PC-9 (cell line): ENCODE measurements around the gene ITIH3. TPM values are rescaled to one million over a fixed set of nuclear protein-coding genes. Genes with fewer than 3 reads are reported as not detected.

Source experiments
- BruUV-seq: library from RNA; stranded (reverse); fragments of 400-500 nt; replicated peaks from 2 replicates; lab custom pipeline; 2021; lab: Mats Ljungman, UMichigan
- CTCF ChIA-PET: fragments of 300-600 bp; sonication (Branson Sonifier 250); formaldehyde crosslinking; loops from one replicate; lab custom pipeline; 2022; ENCODE audit warnings: antibody characterized with exemption; lab: Charles Lee
- POLR2A ChIA-PET: fragments of 300-600 bp; sonication (Branson Sonifier 250); formaldehyde crosslinking; loops from one replicate; lab custom pipeline; 2022; ENCODE audit warnings: antibody characterized with exemption; ENCODE audit not compliant: unreplicated experiment; lab: Charles Lee
- DNase-seq, 2 experiments: peaks; one replicate each; pipeline versions ENCODE4 v3.0.0 to v3.0.0-alpha.2; 2015 to 2022; ENCODE audit warnings: mixed read lengths in 1 of 2
- H2AFZ ChIP-seq: fragments of 200-600 bp; sonication (generic); 2 replicates; pipeline ENCODE4 v1.8.1; 2017; ENCODE audit warnings: antibody characterized with exemption
- H3F3A ChIP-seq: fragments of 200-600 bp; sonication (generic); 2 replicates; pipeline ENCODE4 v1.8.1; 2017; ENCODE audit warnings: antibody characterized with exemption, mild to moderate bottlenecking, low read depth; ENCODE audit not compliant: insufficient read depth
- H3K27ac ChIP-seq: fragments of 200-600 bp; sonication (generic); 2 replicates; pipeline ENCODE4 v1.6.1; 2016; ENCODE audit warnings: mixed run types
- H3K27me3 ChIP-seq: fragments of 200-600 bp; sonication (generic); 2 replicates; pipeline ENCODE4 v1.6.1; 2016; ENCODE audit warnings: low read depth, mixed run types; ENCODE audit not compliant: insufficient read depth
- H3K36me3 ChIP-seq: fragments of 200-600 bp; sonication (generic); 2 replicates; pipeline ENCODE4 v1.6.1; 2016; ENCODE audit warnings: low read depth, mixed run types
- H3K4me1 ChIP-seq: fragments of 200-600 bp; sonication (generic); replicated peaks from 2 replicates; pipeline ENCODE4 v1.6.1; 2016; ENCODE audit warnings: mixed run types; ENCODE audit not compliant: insufficient read depth
- H3K4me2 ChIP-seq: fragments of 200-600 bp; sonication (generic); 2 replicates; pipeline ENCODE4 v1.6.1; 2017; ENCODE audit warnings: mixed run types
- H3K4me3 ChIP-seq: fragments of 200-600 bp; sonication (generic); 2 replicates; pipeline ENCODE4 v1.6.1; 2016; ENCODE audit warnings: mixed run types
- H3K79me2 ChIP-seq: fragments of 200-600 bp; sonication (generic); 2 replicates; pipeline ENCODE4 v1.6.1; 2017; ENCODE audit warnings: low read depth, mixed run types
- H3K9me2 ChIP-seq: fragments of 200-600 bp; sonication (generic); 2 replicates; pipeline ENCODE4 v1.8.1; 2017; ENCODE audit warnings: mild to moderate bottlenecking; ENCODE audit not compliant: insufficient read depth
- H3K9me3 ChIP-seq: fragments of 200-600 bp; sonication (generic); 2 replicates; pipeline ENCODE4 v1.8.1; 2016; ENCODE audit warnings: low read depth; ENCODE audit not compliant: insufficient read depth
- H4K20me1 ChIP-seq: fragments of 200-600 bp; sonication (generic); 2 replicates; pipeline ENCODE4 v1.8.1; 2017; ENCODE audit not compliant: insufficient read depth
- CTCF ChIP-seq: fragments of 200-600 bp; sonication (generic); conservative IDR thresholded peaks from 2 replicates; pipeline ENCODE4 v1.6.1; 2017; ENCODE audit warnings: mixed run types, antibody characterized with exemption, mild to moderate bottlenecking, moderate library complexity
- EZH2 ChIP-seq: fragments of 200-600 bp; sonication (generic); IDR thresholded peaks from 2 replicates; pipeline ENCODE4 v1.8.0; 2017; ENCODE audit warnings: antibody characterized with exemption, low read depth
- intact Hi-C: fragments of 100-400 bp; cut with micrococcal nuclease; formaldehyde crosslinking; loops from one replicate; pipeline ENCODE4 v1.10.0; 2022; ENCODE audit not compliant: unreplicated experiment
- total RNA-seq: library from RNA; stranded (reverse); gene quantifications from 2 replicates; pipeline ENCODE4 v1.2.3, GENCODE V29; 2021

The ITIH3 gene
- total RNA-seq, 1 experiment from 2014 or later = not detected

DNA sequence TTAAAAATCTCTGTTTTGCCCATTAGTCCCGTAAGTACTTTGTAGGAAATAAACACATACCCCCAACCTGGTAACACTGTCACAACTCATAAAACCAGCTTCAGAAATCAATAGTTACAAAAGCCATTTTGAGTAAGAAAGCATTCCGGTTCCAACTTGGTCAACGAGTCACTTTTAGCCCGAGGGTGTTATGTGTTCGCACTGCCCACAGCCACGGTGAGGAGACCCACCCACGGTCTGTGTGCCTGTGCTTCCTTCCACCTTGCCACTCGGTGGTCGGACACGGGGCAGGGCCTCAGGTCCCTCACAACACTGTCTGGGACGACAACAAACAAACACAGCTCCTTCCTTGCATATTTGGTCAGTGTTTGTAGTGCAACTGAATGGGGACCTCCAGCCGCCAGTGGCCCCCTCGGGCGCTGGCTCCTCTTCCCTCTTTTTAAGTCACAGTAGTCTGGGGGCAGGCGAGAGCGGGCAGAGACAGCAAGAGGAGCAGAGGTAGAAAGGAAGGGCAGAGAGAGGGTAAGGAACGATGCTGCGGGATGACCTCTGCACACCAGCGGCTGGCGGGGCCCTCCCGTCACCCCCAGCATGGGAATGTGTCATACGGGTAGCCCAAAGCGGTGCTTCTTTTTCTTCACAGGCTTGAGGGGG is 45.4 kb downstream of the ITIH3 start:
- Histone ChIP-seq H2AFZ (no peak overlapping the region), H3K36me3 (no peaks in the 10 kb centered on the region), H4K20me1 (no peaks in the 10 kb centered on the region), H3K4me1 (no peaks in the 10 kb centered on the region), H3F3A (no peaks in the 10 kb centered on the region), H3K4me2 (no peak overlapping the region), H3K79me2 (no peaks in the 10 kb centered on the region), H3K4me3 (no peak overlapping the region), H3K27ac (no peak overlapping the region), H3K9me3 (no peaks in the 10 kb centered on the region), H3K27me3 (no peaks in the 10 kb centered on the region), H3K9me2 (no peaks in the 10 kb centered on the region)
- intact Hi-C loops = no loop called here
- TF ChIP-seq EZH2 (no peak), CTCF (no peak)
- ChIA-PET POLR2A (no interaction called here), CTCF (no interaction called here)
- no peak for DNase-seq
- BruUV-seq = no TSS peak

DNA sequence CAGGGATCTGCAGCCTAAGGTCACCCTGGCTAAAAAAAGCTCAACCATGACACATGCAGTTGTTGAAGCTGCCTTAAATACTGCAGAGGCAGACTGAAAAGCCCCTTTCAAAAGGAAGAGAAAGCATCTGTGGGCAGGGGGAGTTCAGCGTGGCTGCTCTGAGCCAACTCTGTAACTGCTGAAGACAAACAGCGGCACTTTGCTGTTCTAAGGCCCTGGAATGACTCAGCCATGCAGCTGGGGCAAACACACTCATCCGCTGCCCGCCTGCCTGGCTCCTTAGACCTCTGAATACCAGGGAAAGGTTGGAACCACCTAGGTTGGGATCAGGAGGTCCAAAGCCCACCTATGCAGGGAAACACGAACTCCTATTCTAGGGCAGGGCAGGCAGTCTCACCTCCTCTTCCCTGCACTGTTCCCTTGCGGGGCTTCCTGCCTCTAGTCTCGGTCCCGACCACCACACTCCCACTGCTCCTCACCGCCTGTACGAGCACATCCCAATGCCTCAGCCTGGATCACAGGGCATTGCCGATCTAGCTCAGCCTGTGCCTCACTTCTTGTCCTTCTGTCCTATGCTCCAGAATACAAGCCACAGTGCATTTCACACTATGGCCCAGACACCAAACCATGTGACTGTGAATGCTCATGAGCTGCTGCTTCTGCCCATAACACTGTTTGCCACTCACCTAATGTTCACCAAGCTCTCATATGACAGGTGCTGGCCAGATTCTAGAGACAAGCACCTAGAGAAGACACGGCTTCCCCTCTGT is 46.8 kb downstream of the ITIH3 start:
- Histone ChIP-seq H3K4me3 (no peak overlapping the region), H3K4me1 (no peaks in the 10 kb centered on the region), H3K4me2 (no peak overlapping the region), H3K36me3 (no peaks in the 10 kb centered on the region), H2AFZ (no peak overlapping the region), H3F3A (no peaks in the 10 kb centered on the region), H3K27ac (no peak overlapping the region), H3K9me2 (no peaks in the 10 kb centered on the region), H4K20me1 (no peaks in the 10 kb centered on the region), H3K27me3 (no peaks in the 10 kb centered on the region), H3K9me3 (no peaks in the 10 kb centered on the region), H3K79me2 (no peaks in the 10 kb centered on the region)
- ChIA-PET CTCF (no interaction called here), POLR2A (no interaction called here)
- no peak for DNase-seq
- intact Hi-C loops = no loop called here
- TF ChIP-seq EZH2 (no peak), CTCF (no peak)
- no TSS peak for BruUV-seq

DNA sequence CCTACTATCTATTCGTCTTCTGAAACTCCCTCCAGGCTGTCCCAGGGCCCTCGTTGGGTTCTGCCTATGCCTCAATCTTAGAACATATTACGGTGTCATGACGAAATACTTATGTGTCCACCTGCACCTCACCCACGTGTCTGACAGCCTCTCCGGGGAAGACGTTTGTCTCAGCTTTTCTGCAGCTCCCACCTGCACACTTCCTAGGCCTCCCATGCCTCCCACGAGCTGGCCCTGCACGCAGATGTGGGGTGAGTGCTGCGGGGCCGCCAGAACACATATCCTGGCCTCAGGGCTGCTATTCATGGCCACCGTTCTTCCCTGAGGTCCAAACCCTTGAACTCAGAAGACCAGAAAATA is 47.4 kb downstream of the ITIH3 start:
- H3K9me2 ChIP-seq = no peaks in the 10 kb centered on the region
- no peak overlapping the region for H2AFZ ChIP-seq
- H3K4me1 ChIP-seq = no peaks in the 10 kb centered on the region
- CTCF ChIA-PET = no interaction called here
- no peaks in the 10 kb centered on the region for H3K27me3 ChIP-seq
- no peaks in the 10 kb centered on the region for H4K20me1 ChIP-seq
- no peak overlapping the region for H3K4me2 ChIP-seq
- intact Hi-C loops = no loop called here
- no peak overlapping the region for H3K27ac ChIP-seq
- no peaks in the 10 kb centered on the region for H3F3A ChIP-seq
- no peak overlapping the region for H3K4me3 ChIP-seq
- DNase-seq = no peak
- no peaks in the 10 kb centered on the region for H3K9me3 ChIP-seq
- H3K79me2 ChIP-seq = no peaks in the 10 kb centered on the region
- POLR2A ChIA-PET = no interaction called here
- no peaks in the 10 kb centered on the region for H3K36me3 ChIP-seq
- TF ChIP-seq CTCF (no peak), EZH2 (no peak)
- no TSS peak for BruUV-seq
